Loucy (cell line): ENCODE results near the gene UBR1.

Experiments
- CTCF ChIP-seq: fragments of 200-600 bp; sonication (generic); conservative IDR thresholded peaks from 2 replicates; pipeline ENCODE4 v1.5.1; 2014; ENCODE audit warnings: mild to moderate bottlenecking, antibody characterized with exemption, low read length
- EZH2phosphoT487 ChIP-seq: fragments of 200-600 bp; IDR thresholded peaks from 2 replicates; pipeline ENCODE4 v1.6.1; 2018; ENCODE audit warnings: antibody characterized with exemption, mild to moderate bottlenecking, moderate library complexity, borderline replicate concordance

- no peak for TF ChIP-seq CTCF
- no peak for TF ChIP-seq EZH2phosphoT487
Observed at GRCh38 chr15:43150191-43150929, 44.5 kb upstream of the UBR1 start.
